IMR-90 (cell line): Measurements from ENCODE around the gene ETV3L. TPM values are rescaled to one million over a fixed set of nuclear protein-coding genes. Genes with fewer than 3 reads are reported as not detected.

ENCODE experiments used
- ATAC-seq: fragments of 200-7000 bp; cut with Tn5 transposase; 2 replicates; pipeline ENCODE4 v1.9.1; 2020; ENCODE audit warnings: low read depth, mild to moderate bottlenecking, moderate library complexity
- BruUV-seq: library from RNA; stranded (reverse); fragments of 400-500 nt; replicated peaks from 2 replicates; lab custom pipeline; 2021; lab: Mats Ljungman, UMichigan
- CTCF ChIA-PET: fragments of 300-600 bp; formaldehyde crosslinking; extraction: SDS; loops from one replicate; lab custom pipeline; 2021; ENCODE audit warnings: antibody characterized with exemption; lab: Yijun Ruan, JAX
- POLR2A ChIA-PET: fragments of 300-600 bp; sonication (Branson Sonifier 250); formaldehyde crosslinking; loops from one replicate; lab custom pipeline; 2022; ENCODE audit warnings: antibody characterized with exemption; ENCODE audit not compliant: unreplicated experiment; lab: Charles Lee
- DNase-seq: peaks from one replicate; pipeline ENCODE4 v3.0.0; 2013
- H2AFZ ChIP-seq: replicated peaks from 2 replicates; pipeline ENCODE3; 2013; ENCODE audit warnings: low read length, mild to moderate bottlenecking; ENCODE audit not compliant: poor library complexity
- H2AK5ac ChIP-seq: 2 replicates; pipeline ENCODE4 v1.6.1; 2013; ENCODE audit warnings: low read depth, low read length, inconsistent platforms
- H2AK9ac ChIP-seq: replicated peaks from 2 replicates; pipeline ENCODE3; 2013; ENCODE audit warnings: mild to moderate bottlenecking, low read depth, low read length, moderate library complexity; ENCODE audit not compliant: poor library complexity
- H2BK120ac ChIP-seq: 2 replicates; pipeline ENCODE4 v1.6.1; 2013; ENCODE audit warnings: low read depth, low read length, inconsistent platforms
- H2BK15ac ChIP-seq: 3 replicates; pipeline ENCODE4 v1.6.1; 2013; ENCODE audit warnings: low read depth, low read length, inconsistent platforms
- H2BK20ac ChIP-seq: 2 replicates; pipeline ENCODE4 v1.6.1; 2013; ENCODE audit warnings: low read depth, mild to moderate bottlenecking, inconsistent platforms, low read length, moderate library complexity
- H2BK5ac ChIP-seq: 2 replicates; pipeline ENCODE4 v1.6.1; 2013; ENCODE audit warnings: mild to moderate bottlenecking, low read depth, low read length, inconsistent platforms; ENCODE audit not compliant: poor library complexity, severe bottlenecking
- H3K14ac ChIP-seq: replicated peaks from 2 replicates; pipeline ENCODE4 v1.6.1; 2013; ENCODE audit warnings: low read depth, low read length, inconsistent platforms
- H3K18ac ChIP-seq: 2 replicates; pipeline ENCODE4 v1.6.1; 2013; ENCODE audit warnings: low read depth, low read length, control low read depth
- H3K23ac ChIP-seq: 2 replicates; pipeline ENCODE4 v1.6.1; 2013; ENCODE audit warnings: low read depth, low read length, inconsistent platforms
- H3K27ac ChIP-seq: 2 replicates; pipeline ENCODE4 v1.5.1; 2013; ENCODE audit warnings: mild to moderate bottlenecking, control low read depth, low read length; ENCODE audit not compliant: insufficient read depth
- H3K27me3 ChIP-seq: 2 replicates; pipeline ENCODE4 v1.6.1; 2013; ENCODE audit warnings: low read length; ENCODE audit not compliant: control insufficient read depth, insufficient read depth
- H3K36me3 ChIP-seq: 2 replicates; pipeline ENCODE4 v1.6.1; 2013; ENCODE audit warnings: low read length, mixed read lengths; ENCODE audit not compliant: control insufficient read depth, insufficient read depth
- H3K4ac ChIP-seq: 2 replicates; pipeline ENCODE4 v1.6.1; 2013; ENCODE audit warnings: low read depth, low read length, inconsistent platforms
- H3K4me1 ChIP-seq: 2 replicates; pipeline ENCODE4 v1.6.1; 2013; ENCODE audit warnings: low read length, mixed read lengths; ENCODE audit not compliant: control insufficient read depth, insufficient read depth
- H3K4me2 ChIP-seq: 2 replicates; pipeline ENCODE4 v1.6.1; 2013; ENCODE audit warnings: low read depth, mild to moderate bottlenecking, control low read depth, low read length, moderate library complexity
- H3K4me3 ChIP-seq: 2 replicates; pipeline ENCODE4 v1.5.1; 2013; ENCODE audit warnings: low read depth, mild to moderate bottlenecking, control low read depth, low read length, moderate library complexity; ENCODE audit not compliant: insufficient read depth
- H3K56ac ChIP-seq: 2 replicates; pipeline ENCODE4 v1.6.1; 2013; ENCODE audit warnings: low read length, inconsistent platforms; ENCODE audit not compliant: insufficient read depth; ENCODE audit errors: extremely low read depth
- H3K79me1 ChIP-seq, 2 experiments: 2 replicates each; pipeline ENCODE4 v1.6.1; 2013; ENCODE audit warnings: low read length in 2 of 2, inconsistent platforms in 1 of 2, low read depth in 1 of 2
- H3K9ac ChIP-seq: 2 replicates; pipeline ENCODE4 v1.6.1; 2013; ENCODE audit warnings: low read depth, low read length, control low read depth
- H3K9me1 ChIP-seq: 2 replicates; pipeline ENCODE4 v1.6.1; 2013; ENCODE audit warnings: low read length, inconsistent platforms; ENCODE audit not compliant: insufficient read depth
- H3K9me3 ChIP-seq: 2 replicates; pipeline ENCODE4 v1.6.1; 2013; ENCODE audit warnings: low read length; ENCODE audit not compliant: control insufficient read depth, insufficient read depth
- H4K20me1 ChIP-seq: 2 replicates; pipeline ENCODE4 v1.6.1; 2013; ENCODE audit warnings: low read length, inconsistent platforms; ENCODE audit not compliant: insufficient read depth
- H4K5ac ChIP-seq: 2 replicates; pipeline ENCODE4 v1.6.1; 2013; ENCODE audit warnings: mild to moderate bottlenecking, low read depth, low read length, control low read depth
- H4K8ac ChIP-seq, 2 experiments: 2 replicates each; pipeline ENCODE4 v1.6.1; 2013; ENCODE audit warnings: low read depth in 2 of 2, low read length in 2 of 2, control low read depth in 1 of 2, inconsistent platforms in 1 of 2
- H4K91ac ChIP-seq: 2 replicates; pipeline ENCODE4 v1.6.1; 2013; ENCODE audit warnings: low read depth, low read length, inconsistent platforms; ENCODE audit not compliant: insufficient read depth
- BHLHE40 ChIP-seq: fragments of 150-350 bp; IDR thresholded peaks from 2 replicates; pipeline ENCODE4 v1.6.1; 2016; ENCODE audit warnings: mild to moderate bottlenecking, low read depth, low read length
- CEBPB ChIP-seq: IDR thresholded peaks from 2 replicates; pipeline ENCODE4 v1.6.1; 2012; ENCODE audit warnings: low read depth, low read length, improper control_type of control experiment
- FOS ChIP-seq: fragments of 150-350 bp; IDR thresholded peaks from 2 replicates; pipeline ENCODE4 v1.6.1; 2016; ENCODE audit warnings: low read depth, low read length
- MAFK ChIP-seq: IDR thresholded peaks from 2 replicates; pipeline ENCODE4 v1.6.1; 2012; ENCODE audit warnings: low read depth, low read length, improper control_type of control experiment
- MAZ ChIP-seq: IDR thresholded peaks from 2 replicates; pipeline ENCODE4 v1.6.1; 2012; ENCODE audit warnings: low read depth, mild to moderate bottlenecking, low read length, improper control_type of control experiment, moderate library complexity, borderline replicate concordance
- MXI1 ChIP-seq: IDR thresholded peaks from 2 replicates; pipeline ENCODE4 v1.6.1; 2012; ENCODE audit warnings: low read depth, mild to moderate bottlenecking, low read length, moderate library complexity, borderline replicate concordance
- NFE2L2 ChIP-seq: fragments of 150-350 bp; IDR thresholded peaks from 2 replicates; pipeline ENCODE4 v1.6.1; 2016; ENCODE audit warnings: low read depth, mild to moderate bottlenecking, low read length
- POLR2A ChIP-seq: IDR thresholded peaks from 2 replicates; pipeline ENCODE4 v1.6.1; 2012; ENCODE audit warnings: mild to moderate bottlenecking, low read depth, low read length
- RCOR1 ChIP-seq: IDR thresholded peaks from 2 replicates; pipeline ENCODE4 v1.6.1; 2012; ENCODE audit warnings: mild to moderate bottlenecking, low read length, improper control_type of control experiment; ENCODE audit not compliant: insufficient replicate concordance
- RFX5 ChIP-seq: IDR thresholded peaks from 2 replicates; pipeline ENCODE4 v1.8.0; 2012; ENCODE audit warnings: low read depth, mild to moderate bottlenecking, low read length, moderate library complexity
- WGBS, 2 experiments: methylation state at CpG; one replicate each; pipeline versions ENCODE4 v1.1.5 to v1.1.7; 2013; ENCODE audit warnings: missing lambda C conversion rate in 2 of 2; ENCODE audit not compliant: insufficient read length in 1 of 2; ENCODE audit errors: extremely low coverage in 2 of 2; 5-methylcytosine and 5-hydroxymethylcytosine counted together
- dilution Hi-C: fragments of 300-500 bp; cut with HindIII; formaldehyde crosslinking; loops from one replicate; pipeline ENCODE4 v1.14.3; 2018; ENCODE audit warnings: low sequenced_read_pairs; ENCODE audit not compliant: unreplicated experiment
- in situ Hi-C: fragments of 300-500 bp; cut with MboI; formaldehyde crosslinking; loops from 3 replicates; pipeline ENCODE4 v1.14.3; 2019; ENCODE audit warnings: low sequenced_read_pairs, inconsistent platforms, mixed read lengths
- intact Hi-C: fragments of 100-400 bp; cut with micrococcal nuclease; formaldehyde crosslinking; loops from 2 replicates; pipeline ENCODE4 v1.10.0; 2022
- polyA plus RNA-seq, 3 experiments: library from polyadenylated mRNA; depleted of rRNA; stranded (reverse); fragments of >200 nt; gene quantifications; 2 replicates each; pipeline ENCODE4 v1.2.3, GENCODE V29; 2012; ENCODE audit warnings: low replicate concordance in 1 of 3
- total RNA-seq: library from RNA; depleted of rRNA; stranded (reverse); fragments of >200 nt; gene quantifications from 2 replicates; pipeline ENCODE4 v1.2.3, GENCODE V29; 2012
- TF ChIP-seq, protein P1 (sequence below): fragments of 150-350 bp; IDR thresholded peaks from 2 replicates; pipeline ENCODE4 v1.6.1; 2016; ENCODE audit warnings: low read depth, mild to moderate bottlenecking, low read length, moderate library complexity, borderline replicate concordance
- TF ChIP-seq, protein P2 (sequence below): conservative IDR thresholded peaks from 2 replicates; pipeline ENCODE4 v1.5.1; 2012; ENCODE audit warnings: mild to moderate bottlenecking, low read depth, low read length, improper control_type of control experiment
- TF ChIP-seq, protein P3 (sequence below): fragments of 150-350 bp; IDR thresholded peaks from 2 replicates; pipeline ENCODE4 v1.6.1; 2017; ENCODE audit warnings: mild to moderate bottlenecking, antibody characterized with exemption, low read length, low read depth

Gene ETV3L
- total and polyA plus RNA-seq, 2 of the 4 experiments (the other 2 are of a cell fraction), result not detected

DNA sequence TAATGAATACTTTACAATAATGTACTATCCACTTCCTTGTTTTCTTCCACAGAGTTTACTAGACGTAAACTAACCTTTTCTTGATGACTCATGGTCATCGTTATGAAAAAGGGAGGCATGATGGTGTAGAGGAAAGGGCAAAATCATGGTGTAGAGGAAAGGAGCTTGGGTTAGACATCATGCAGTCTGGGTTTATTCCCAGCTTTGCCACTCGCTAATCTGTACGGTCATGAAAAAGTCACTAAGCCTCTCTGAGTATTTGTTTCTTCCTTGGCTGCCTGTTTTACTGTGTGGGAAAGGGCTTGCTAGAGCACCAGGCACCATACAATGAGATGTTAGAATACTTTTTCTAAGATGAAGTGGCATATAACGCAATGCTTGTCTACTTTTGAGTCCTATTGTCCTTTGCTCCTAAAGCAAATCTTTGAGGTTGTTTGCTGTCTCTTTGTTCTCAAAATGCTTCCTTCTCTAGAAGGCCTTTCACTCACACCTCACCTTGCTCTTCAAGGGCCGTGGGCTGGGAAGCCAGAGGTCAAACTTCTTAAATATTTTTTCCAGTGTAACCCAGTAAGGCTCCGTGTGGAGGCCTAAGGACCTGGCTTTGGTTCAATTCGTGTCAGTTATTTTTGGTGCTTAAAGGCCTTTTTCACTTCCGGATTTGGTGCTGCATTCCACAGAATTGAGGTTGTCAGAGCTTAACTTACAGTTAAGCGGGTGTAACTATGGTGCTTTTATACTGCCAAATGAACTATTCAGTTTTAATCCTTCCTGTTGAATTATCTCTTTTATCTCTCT lies 48.5 kb upstream of the ETV3L start:
- H4K5ac ChIP-seq, result peak overlapping the region; percentile 61
- H3K27me3 ChIP-seq, result no peaks in the 10 kb centered on the region; the same call in 1 of the 2 replicates
- intact Hi-C loops (no loop called here), dilution Hi-C loops (no loop called here), in situ Hi-C loops (no loop called here)
- H2BK5ac ChIP-seq, result peak overlapping the region; percentile 4
- H2BK20ac ChIP-seq, result peak overlapping the region; percentile 4; the same call in 1 of the 2 replicates
- no peak overlapping the region for H2BK15ac ChIP-seq
- H3K9ac ChIP-seq, result no peak overlapping the region
- no peak overlapping the region for H3K4me3 ChIP-seq
- ATAC-seq (peak; percentile 54; the same call in 1 of the 2 replicates), DNase-seq (peak; percentile 43)
- no peak overlapping the region for H3K56ac ChIP-seq
- peak overlapping the region; percentile 50; the same call in 1 of the 2 replicates for H3K18ac ChIP-seq
- ChIA-PET CTCF (interaction anchor here (0.7 to 2.2 kb wide), 2 partner anchors 9 to 58 kb away, joined by 3 to 9 read pairs; no protein-coding TSS in a partner anchor), POLR2A (no interaction called here)
- no peak overlapping the region for H2AK5ac ChIP-seq
- H4K91ac ChIP-seq, result no peak overlapping the region
- 54% methylated on average over 4 of the region's 10 CpGs; no CpG with 5 or more reads in 1 of the 2 experiments for WGBS, 2 experiments
- H3K23ac ChIP-seq, result no peak overlapping the region
- H3K9me1 ChIP-seq, result 0 out of 2 replicates have a peak, but pooled peaks cover 3% of the 10 kb centered on the region
- no peaks in the 10 kb centered on the region for H3K36me3 ChIP-seq
- no peak overlapping the region for H3K4me2 ChIP-seq
- H4K8ac ChIP-seq, result peak overlapping the region; percentile 36 to 64; a peak in 3 of 4 replicates
- H3K27ac ChIP-seq, result no peak overlapping the region
- H2AK9ac ChIP-seq, result no peak overlapping the region
- H3K14ac ChIP-seq, result peak overlapping the region; percentile 34; the same call in 1 of the 2 replicates
- H4K20me1 ChIP-seq, result no peaks in the 10 kb centered on the region
- peak overlapping the region; percentile 4; the same call in 1 of the 2 replicates for H2BK120ac ChIP-seq
- no peaks in the 10 kb centered on the region for H3K79me1 ChIP-seq
- no TSS peak for BruUV-seq
- no peaks in the 10 kb centered on the region for H3K9me3 ChIP-seq
- H3K4me1 ChIP-seq, result peaks cover 4% of the 10 kb centered on the region; the same call in 1 of the 2 replicates
- peak overlapping the region; percentile 74 for H2AFZ ChIP-seq
- peak overlapping the region; percentile 31; the same call in 1 of the 2 replicates for H3K4ac ChIP-seq
- no peak for TF ChIP-seq CEBPB
- no peak for TF ChIP-seq RCOR1
- TF ChIP-seq, protein P1, sequence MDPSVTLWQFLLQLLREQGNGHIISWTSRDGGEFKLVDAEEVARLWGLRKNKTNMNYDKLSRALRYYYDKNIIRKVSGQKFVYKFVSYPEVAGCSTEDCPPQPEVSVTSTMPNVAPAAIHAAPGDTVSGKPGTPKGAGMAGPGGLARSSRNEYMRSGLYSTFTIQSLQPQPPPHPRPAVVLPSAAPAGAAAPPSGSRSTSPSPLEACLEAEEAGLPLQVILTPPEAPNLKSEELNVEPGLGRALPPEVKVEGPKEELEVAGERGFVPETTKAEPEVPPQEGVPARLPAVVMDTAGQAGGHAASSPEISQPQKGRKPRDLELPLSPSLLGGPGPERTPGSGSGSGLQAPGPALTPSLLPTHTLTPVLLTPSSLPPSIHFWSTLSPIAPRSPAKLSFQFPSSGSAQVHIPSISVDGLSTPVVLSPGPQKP, result no peak
- no peak for TF ChIP-seq MAZ
- TF ChIP-seq MXI1, result no peak
- TF ChIP-seq POLR2A, result no peak
- TF ChIP-seq, protein P2, sequence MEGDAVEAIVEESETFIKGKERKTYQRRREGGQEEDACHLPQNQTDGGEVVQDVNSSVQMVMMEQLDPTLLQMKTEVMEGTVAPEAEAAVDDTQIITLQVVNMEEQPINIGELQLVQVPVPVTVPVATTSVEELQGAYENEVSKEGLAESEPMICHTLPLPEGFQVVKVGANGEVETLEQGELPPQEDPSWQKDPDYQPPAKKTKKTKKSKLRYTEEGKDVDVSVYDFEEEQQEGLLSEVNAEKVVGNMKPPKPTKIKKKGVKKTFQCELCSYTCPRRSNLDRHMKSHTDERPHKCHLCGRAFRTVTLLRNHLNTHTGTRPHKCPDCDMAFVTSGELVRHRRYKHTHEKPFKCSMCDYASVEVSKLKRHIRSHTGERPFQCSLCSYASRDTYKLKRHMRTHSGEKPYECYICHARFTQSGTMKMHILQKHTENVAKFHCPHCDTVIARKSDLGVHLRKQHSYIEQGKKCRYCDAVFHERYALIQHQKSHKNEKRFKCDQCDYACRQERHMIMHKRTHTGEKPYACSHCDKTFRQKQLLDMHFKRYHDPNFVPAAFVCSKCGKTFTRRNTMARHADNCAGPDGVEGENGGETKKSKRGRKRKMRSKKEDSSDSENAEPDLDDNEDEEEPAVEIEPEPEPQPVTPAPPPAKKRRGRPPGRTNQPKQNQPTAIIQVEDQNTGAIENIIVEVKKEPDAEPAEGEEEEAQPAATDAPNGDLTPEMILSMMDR, result no peak
- TF ChIP-seq, protein P3, sequence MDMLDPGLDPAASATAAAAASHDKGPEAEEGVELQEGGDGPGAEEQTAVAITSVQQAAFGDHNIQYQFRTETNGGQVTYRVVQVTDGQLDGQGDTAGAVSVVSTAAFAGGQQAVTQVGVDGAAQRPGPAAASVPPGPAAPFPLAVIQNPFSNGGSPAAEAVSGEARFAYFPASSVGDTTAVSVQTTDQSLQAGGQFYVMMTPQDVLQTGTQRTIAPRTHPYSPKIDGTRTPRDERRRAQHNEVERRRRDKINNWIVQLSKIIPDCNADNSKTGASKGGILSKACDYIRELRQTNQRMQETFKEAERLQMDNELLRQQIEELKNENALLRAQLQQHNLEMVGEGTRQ, result no peak
- no peak for TF ChIP-seq BHLHE40
- peak; percentile 21; the same call in 1 of the 2 replicates for TF ChIP-seq NFE2L2
- no peak for TF ChIP-seq MAFK
- TF ChIP-seq RFX5, result no peak
- TF ChIP-seq FOS, result peak; percentile 70
